ENCODE data around the gene MID1. TPM values are rescaled to one million over a fixed set of nuclear protein-coding genes. Genes with fewer than 3 reads are reported as not detected.

MID1 gene
- total and polyA plus RNA-seq, 4 donors, result 4.3 to 25.8 (median 12.9) TPM

DNA sequence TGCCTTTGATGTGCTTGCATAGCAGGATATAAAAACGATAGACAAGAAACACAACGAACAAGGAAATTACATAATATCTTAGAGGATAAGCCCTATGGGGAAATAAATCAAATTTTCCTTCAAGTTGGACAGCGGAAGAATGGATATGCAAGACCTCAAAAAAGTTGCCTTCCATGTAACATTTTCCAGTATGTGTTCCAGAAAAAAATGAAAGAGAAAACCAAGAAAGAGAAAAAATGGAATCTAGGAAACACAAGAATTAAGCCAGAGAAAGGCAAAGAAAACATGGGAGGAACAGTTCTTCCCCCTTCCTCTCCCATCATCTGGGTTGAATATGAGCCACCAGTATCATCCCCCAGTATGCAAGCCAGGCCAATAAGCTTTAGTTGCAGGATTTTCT, 34.6 kb upstream of the MID1 start:
- ATAC-seq (ENCODE audit: insufficient read depth, low FRiP score), result no peak
- H3K4me3 ChIP-seq, result no peak overlapping the region
- no peak for TF ChIP-seq CTCF (IDR thresholded peaks at IDR 0.05; ENCODE audit: control extremely low read depth, extremely low read depth)
- no peak overlapping the region for H3K27ac ChIP-seq (ENCODE audit: low read depth in 1 of 2, low read length in 1 of 2)
- H3K36me3 ChIP-seq (ENCODE audit: control insufficient read depth in 4 of 4, insufficient read depth in 4 of 4, low read length in 4 of 4), result no peaks in the 10 kb centered on the region
- no peaks in the 10 kb centered on the region for H3K4me1 ChIP-seq (ENCODE audit: control insufficient read depth in 5 of 5, insufficient read depth in 5 of 5, low read length in 5 of 5)
- H3K9me3 ChIP-seq (ENCODE audit: control insufficient read depth in 4 of 4, insufficient read depth in 3 of 4, low read length in 3 of 4), result peaks cover 0 to 5% (median 0%) of the 10 kb centered on the region in 4 donors
- WGBS, 2 donors, result 52 to 63% methylated on average over 3 of the region's 3 CpGs
- DNase-seq, result no peak
- H3K27me3 ChIP-seq (ENCODE audit: control insufficient read depth in 3 of 3, insufficient read depth in 3 of 3, low read length in 2 of 3), result peaks cover 0 to 10% (median 5%) of the 10 kb centered on the region in 3 donors
- no peak overlapping the region for H3K9ac ChIP-seq (ENCODE audit: insufficient read depth in 1 of 2, low read length in 2 of 2)

GRCh38 chrX:10653302-10653701, 32.9 kb upstream of the MID1 start:
- H3K9ac ChIP-seq (ENCODE audit: insufficient read depth in 1 of 2, low read length in 2 of 2), result no peak overlapping the region
- ATAC-seq (ENCODE audit: insufficient read depth, low FRiP score) (no peak), DNase-seq (no peak)
- no peaks in the 10 kb centered on the region for H3K36me3 ChIP-seq (ENCODE audit: control insufficient read depth in 4 of 4, insufficient read depth in 4 of 4, low read length in 4 of 4)
- WGBS, 2 donors, result 90 to 98% methylated on average over 2 of the region's 2 CpGs
- no peak for TF ChIP-seq CTCF (IDR thresholded peaks at IDR 0.05; ENCODE audit: control extremely low read depth, extremely low read depth)
- H3K27ac ChIP-seq (ENCODE audit: low read depth in 1 of 2, low read length in 1 of 2), result no peak overlapping the region
- H3K27me3 ChIP-seq (ENCODE audit: control insufficient read depth in 3 of 3, insufficient read depth in 3 of 3, low read length in 2 of 3), result peaks cover 2 to 7% (median 5%) of the 10 kb centered on the region in 3 donors
- H3K4me3 ChIP-seq, result no peak overlapping the region
- H3K9me3 ChIP-seq (ENCODE audit: control insufficient read depth in 4 of 4, insufficient read depth in 3 of 4, low read length in 3 of 4), result peaks cover 0 to 5% (median 0%) of the 10 kb centered on the region in 4 donors
- H3K4me1 ChIP-seq (ENCODE audit: control insufficient read depth in 5 of 5, insufficient read depth in 5 of 5, low read length in 5 of 5), result no peaks in the 10 kb centered on the region

DNA sequence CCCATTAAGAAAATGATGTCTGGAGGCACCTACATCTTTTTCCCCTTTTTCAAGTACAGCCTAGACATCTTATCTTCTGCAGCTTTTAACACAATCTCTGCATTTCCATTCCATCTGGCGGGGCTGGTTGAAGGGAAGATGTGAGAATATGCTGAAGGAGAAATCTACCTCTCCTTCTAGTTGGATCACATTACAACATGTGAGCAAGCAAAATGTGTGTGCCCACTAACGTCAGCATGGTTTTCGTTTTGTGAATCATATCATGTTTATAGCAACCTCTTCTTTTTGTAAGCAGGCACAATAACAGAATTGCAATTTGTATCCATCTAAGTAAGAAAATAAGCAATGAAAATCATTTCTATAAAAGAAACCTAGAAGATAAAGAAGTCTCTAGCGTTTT, 28.9 kb upstream of the MID1 start:
- Histone ChIP-seq H3K36me3 (ENCODE audit: control insufficient read depth in 4 of 4, insufficient read depth in 4 of 4, low read length in 4 of 4) (no peaks in the 10 kb centered on the region), H3K27ac (ENCODE audit: low read depth in 1 of 2, low read length in 1 of 2) (no peak overlapping the region), H3K4me1 (ENCODE audit: control insufficient read depth in 5 of 5, insufficient read depth in 5 of 5, low read length in 5 of 5) (no peaks in the 10 kb centered on the region), H3K27me3 (ENCODE audit: control insufficient read depth in 3 of 3, insufficient read depth in 3 of 3, low read length in 2 of 3) (peaks cover 0 to 4% (median 4%) of the 10 kb centered on the region in 3 donors), H3K9ac (ENCODE audit: insufficient read depth in 1 of 2, low read length in 2 of 2) (no peak overlapping the region), H3K9me3 (ENCODE audit: control insufficient read depth in 4 of 4, insufficient read depth in 3 of 4, low read length in 3 of 4) (peaks cover 0 to 2% (median 0%) of the 10 kb centered on the region in 4 donors), H3K4me3 (no peak overlapping the region)
- 65 to 84% methylated on average over 4 of the region's 4 CpGs for WGBS, 2 donors
- ATAC-seq (ENCODE audit: insufficient read depth, low FRiP score) (no peak), DNase-seq (no peak)
- no peak for TF ChIP-seq CTCF (IDR thresholded peaks at IDR 0.05; ENCODE audit: control extremely low read depth, extremely low read depth)

DNA sequence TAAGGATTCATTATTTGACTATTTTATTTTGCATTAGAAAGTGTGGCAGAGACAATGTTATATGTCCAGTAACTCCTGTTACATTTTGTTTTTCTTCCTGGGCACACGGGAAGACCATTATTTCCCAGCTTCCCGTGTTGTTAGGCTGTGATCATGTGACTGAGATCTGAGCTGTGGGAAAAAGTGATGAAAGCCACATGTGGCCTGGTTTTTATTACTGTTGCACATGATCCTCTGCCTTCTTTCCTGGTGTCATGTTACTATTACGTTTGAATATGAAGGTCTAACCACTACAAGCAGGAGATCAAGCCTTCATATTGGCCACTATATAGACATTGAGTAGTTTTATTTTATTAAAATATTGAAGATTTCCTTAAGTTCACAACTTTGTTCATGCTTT, 28.2 kb upstream of the MID1 start:
- H3K27me3 ChIP-seq (ENCODE audit: control insufficient read depth in 3 of 3, insufficient read depth in 3 of 3, low read length in 2 of 3), result peaks cover 0 to 4% (median 2%) of the 10 kb centered on the region in 3 donors
- H3K27ac ChIP-seq (ENCODE audit: low read depth in 1 of 2, low read length in 1 of 2), result no peak overlapping the region
- no peak overlapping the region for H3K4me3 ChIP-seq
- H3K9me3 ChIP-seq (ENCODE audit: control insufficient read depth in 4 of 4, insufficient read depth in 3 of 4, low read length in 3 of 4), result peaks cover 0 to 2% (median 0%) of the 10 kb centered on the region in 4 donors
- H3K9ac ChIP-seq (ENCODE audit: insufficient read depth in 1 of 2, low read length in 2 of 2), result no peak overlapping the region
- DNase-seq (peak in 1 of 3 donors; percentile 14), ATAC-seq (ENCODE audit: insufficient read depth, low FRiP score) (no peak)
- H3K36me3 ChIP-seq (ENCODE audit: control insufficient read depth in 4 of 4, insufficient read depth in 4 of 4, low read length in 4 of 4), result no peaks in the 10 kb centered on the region
- no peak for TF ChIP-seq CTCF (IDR thresholded peaks at IDR 0.05; ENCODE audit: control extremely low read depth, extremely low read depth)
- 39 to 72% methylated on average over 3 of the region's 3 CpGs for WGBS, 2 donors
- no peaks in the 10 kb centered on the region for H3K4me1 ChIP-seq (ENCODE audit: control insufficient read depth in 5 of 5, insufficient read depth in 5 of 5, low read length in 5 of 5)
